Measurements from ENCODE around the gene MXD3. TPM values are rescaled to one million over a fixed set of nuclear protein-coding genes. Genes with fewer than 3 reads are reported as not detected.

The MXD3 gene
- total and polyA plus RNA-seq, 2 experiments from 2014 or later: 9.9 to 11.6 TPM

- TF ChIP-seq ZNF114 (CRISPR knock-in tag; IDR thresholded peaks at IDR 0.05) (no peak), NANOG (IDR thresholded peaks at IDR 0.05; ENCODE audit: borderline replicate concordance) (no peak), STAT1 (IDR thresholded peaks at IDR 0.05; ENCODE audit: unreplicated experiment) (no peak), POLR2AphosphoS5 (IDR thresholded peaks at IDR 0.05; ENCODE audit: low read depth) (no peak), EZH2 (IDR thresholded peaks at IDR 0.05; ENCODE audit: low read depth, unreplicated experiment) (no peak), ZNF331 (CRISPR knock-in tag; IDR thresholded peaks at IDR 0.05; ENCODE audit: low read depth) (no peak), CTCF (conservative IDR thresholded peaks at IDR 0.05; ENCODE audit: low read depth in 2 of 2) (no peak), EZH2phosphoT487 (IDR thresholded peaks at IDR 0.05; ENCODE audit: unreplicated experiment) (no peak)
- TF ChIP-seq, protein P1, sequence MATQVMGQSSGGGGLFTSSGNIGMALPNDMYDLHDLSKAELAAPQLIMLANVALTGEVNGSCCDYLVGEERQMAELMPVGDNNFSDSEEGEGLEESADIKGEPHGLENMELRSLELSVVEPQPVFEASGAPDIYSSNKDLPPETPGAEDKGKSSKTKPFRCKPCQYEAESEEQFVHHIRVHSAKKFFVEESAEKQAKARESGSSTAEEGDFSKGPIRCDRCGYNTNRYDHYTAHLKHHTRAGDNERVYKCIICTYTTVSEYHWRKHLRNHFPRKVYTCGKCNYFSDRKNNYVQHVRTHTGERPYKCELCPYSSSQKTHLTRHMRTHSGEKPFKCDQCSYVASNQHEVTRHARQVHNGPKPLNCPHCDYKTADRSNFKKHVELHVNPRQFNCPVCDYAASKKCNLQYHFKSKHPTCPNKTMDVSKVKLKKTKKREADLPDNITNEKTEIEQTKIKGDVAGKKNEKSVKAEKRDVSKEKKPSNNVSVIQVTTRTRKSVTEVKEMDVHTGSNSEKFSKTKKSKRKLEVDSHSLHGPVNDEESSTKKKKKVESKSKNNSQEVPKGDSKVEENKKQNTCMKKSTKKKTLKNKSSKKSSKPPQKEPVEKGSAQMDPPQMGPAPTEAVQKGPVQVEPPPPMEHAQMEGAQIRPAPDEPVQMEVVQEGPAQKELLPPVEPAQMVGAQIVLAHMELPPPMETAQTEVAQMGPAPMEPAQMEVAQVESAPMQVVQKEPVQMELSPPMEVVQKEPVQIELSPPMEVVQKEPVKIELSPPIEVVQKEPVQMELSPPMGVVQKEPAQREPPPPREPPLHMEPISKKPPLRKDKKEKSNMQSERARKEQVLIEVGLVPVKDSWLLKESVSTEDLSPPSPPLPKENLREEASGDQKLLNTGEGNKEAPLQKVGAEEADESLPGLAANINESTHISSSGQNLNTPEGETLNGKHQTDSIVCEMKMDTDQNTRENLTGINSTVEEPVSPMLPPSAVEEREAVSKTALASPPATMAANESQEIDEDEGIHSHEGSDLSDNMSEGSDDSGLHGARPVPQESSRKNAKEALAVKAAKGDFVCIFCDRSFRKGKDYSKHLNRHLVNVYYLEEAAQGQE (IDR thresholded peaks at IDR 0.05; ENCODE audit: unreplicated experiment): no peak
- no peaks in the 10 kb centered on the region for H4K20me1 ChIP-seq (replicated peaks; ENCODE audit: insufficient read depth)
- H3K36me3 Mint-ChIP-seq (ENCODE audit: low read depth): peaks cover 4% of the 10 kb centered on the region
These were observed 9.2 kb upstream of the MXD3 start for GRCh38 chr5:177320879-177321278.

DNA sequence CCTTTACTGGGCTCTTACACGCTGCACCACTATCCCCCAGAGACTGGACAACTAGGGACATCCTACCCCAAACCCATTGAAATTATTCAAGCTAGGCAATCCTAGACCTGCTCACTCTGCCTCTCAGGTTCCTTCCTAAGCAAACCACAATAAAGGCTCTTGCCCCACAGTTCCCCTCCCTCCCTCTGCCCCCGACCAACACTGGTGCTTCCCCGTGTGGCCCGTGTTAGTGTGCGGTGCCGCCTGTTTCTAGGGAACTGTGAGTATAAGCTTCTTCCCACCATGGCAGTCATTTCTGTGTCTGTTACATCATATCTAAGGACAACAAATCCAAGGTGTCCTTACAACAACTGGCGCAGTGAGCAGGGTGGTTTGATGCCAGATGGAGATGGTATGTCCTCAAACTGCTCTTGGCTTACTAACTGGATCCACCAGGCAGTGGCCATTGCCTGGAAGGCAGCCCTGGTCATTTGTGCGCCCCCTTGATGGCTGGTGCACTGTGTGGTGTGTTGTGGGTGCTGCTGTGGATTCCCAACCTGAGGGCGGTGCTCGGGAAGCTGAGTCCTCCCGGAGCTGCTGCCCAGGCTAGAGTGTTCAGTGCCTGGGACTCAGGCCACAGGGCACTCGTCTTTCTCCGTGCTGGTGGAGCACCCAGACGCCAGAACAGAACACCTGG lies 8.4 kb upstream of the MXD3 start:
- peaks cover 4% of the 10 kb centered on the region for H3K36me3 Mint-ChIP-seq (ENCODE audit: low read depth)
- H3K9me3 Mint-ChIP-seq: no peaks in the 10 kb centered on the region; the same call in 1 of the 3 replicates
- H3K27ac ChIP-seq (ENCODE audit: low read depth): no peak overlapping the region
- no peak overlapping the region for H3K4me3 Mint-ChIP-seq
- no peaks in the 10 kb centered on the region for H4K20me1 ChIP-seq (replicated peaks; ENCODE audit: insufficient read depth)
- no peak overlapping the region for H3K27ac Mint-ChIP-seq
- no peak for ATAC-seq
- H3K4me2 ChIP-seq: no peak overlapping the region
- no peaks in the 10 kb centered on the region; the same call in 1 of the 2 replicates for H3K36me3 ChIP-seq (ENCODE audit: insufficient read depth)
- no peak overlapping the region for H3K4me3 ChIP-seq
- H3K79me2 ChIP-seq (replicated peaks; ENCODE audit: insufficient read depth): no peaks in the 10 kb centered on the region
- H3K27me3 Mint-ChIP-seq (ENCODE audit: insufficient read depth, low read depth, poor library complexity): peaks cover 15% of the 10 kb centered on the region
- H2AFZ ChIP-seq: no peak overlapping the region
- H3K27me3 ChIP-seq (ENCODE audit: insufficient read depth): no peaks in the 10 kb centered on the region
- peaks cover 4% of the 10 kb centered on the region; the same call in 1 of the 2 replicates for H3F3A ChIP-seq (replicated peaks; ENCODE audit: low read depth)
- H3K9me2 ChIP-seq (ENCODE audit: insufficient read depth): no peaks in the 10 kb centered on the region
- peaks cover 5% of the 10 kb centered on the region for H3K4me1 Mint-ChIP-seq
- H3K4me1 ChIP-seq (ENCODE audit: insufficient read depth): peaks cover under 1% of the 10 kb centered on the region; the same call in 1 of the 2 replicates
- no peak for DNase-seq (ENCODE audit: low spot score)
- TF ChIP-seq CTCF (conservative IDR thresholded peaks at IDR 0.05; ENCODE audit: low read depth in 2 of 2): no peak
- no peak for TF ChIP-seq EZH2 (IDR thresholded peaks at IDR 0.05; ENCODE audit: low read depth, unreplicated experiment)
- TF ChIP-seq ZNF331 (CRISPR knock-in tag; IDR thresholded peaks at IDR 0.05; ENCODE audit: low read depth): no peak
- TF ChIP-seq, protein P1 (IDR thresholded peaks at IDR 0.05; ENCODE audit: unreplicated experiment): no peak

More at GRCh38 chr5:177320879-177321278, 9.2 kb upstream of the MXD3 start:
- H3K9me3 Mint-ChIP-seq: no peaks in the 10 kb centered on the region; the same call in 1 of the 3 replicates
- no peaks in the 10 kb centered on the region for H3K79me2 ChIP-seq (replicated peaks; ENCODE audit: insufficient read depth)
- H3K4me3 Mint-ChIP-seq: no peak overlapping the region
- no peaks in the 10 kb centered on the region for H3K9me2 ChIP-seq (ENCODE audit: insufficient read depth)
- H3F3A ChIP-seq (replicated peaks; ENCODE audit: low read depth): peaks cover 4% of the 10 kb centered on the region; the same call in 1 of the 2 replicates
- DNase-seq (ENCODE audit: low spot score) (no peak), ATAC-seq (no peak)
- no peak overlapping the region for H3K27ac Mint-ChIP-seq
- no peaks in the 10 kb centered on the region; the same call in 1 of the 2 replicates for H3K36me3 ChIP-seq (ENCODE audit: insufficient read depth)
- H3K27ac ChIP-seq (ENCODE audit: low read depth): no peak overlapping the region
- no peak overlapping the region for H2AFZ ChIP-seq
- H3K4me1 Mint-ChIP-seq: peaks cover 10% of the 10 kb centered on the region
- H3K27me3 Mint-ChIP-seq (ENCODE audit: insufficient read depth, low read depth, poor library complexity): peaks cover 17% of the 10 kb centered on the region
- no peak overlapping the region for H3K4me2 ChIP-seq
- H3K4me3 ChIP-seq: no peak overlapping the region
- no peaks in the 10 kb centered on the region for H3K27me3 ChIP-seq (ENCODE audit: insufficient read depth)
- H3K4me1 ChIP-seq (ENCODE audit: insufficient read depth): peaks cover 9% of the 10 kb centered on the region; the same call in 1 of the 2 replicates

All from GM23338 (cell line).